ENCODE data around the gene ANO4.

The ANO4 gene

GRCh38 chr12:100991102-100991501, 196.5 kb downstream of the ANO4 start:
- DNase-seq (ENCODE audit: low read depth) = no peak

- no peak for DNase-seq (ENCODE audit: low read depth)
These were observed 197.6 kb downstream of the ANO4 start for GRCh38 chr12:100992194-100992593.

- DNase-seq (ENCODE audit: low read depth) = no peak
These were observed 199.4 kb downstream of the ANO4 start for GRCh38 chr12:100993916-100994450.

- DNase-seq (ENCODE audit: low read depth) = no peak
These were observed 200.6 kb downstream of the ANO4 start for GRCh38 chr12:100995201-100995600.

GRCh38 chr12:100995771-100996170, 201.2 kb downstream of the ANO4 start:
- no peak for DNase-seq (ENCODE audit: low read depth)

GRCh38 chr12:101001669-101002068, 207.1 kb downstream of the ANO4 start:
- DNase-seq (ENCODE audit: low read depth) = no peak

GRCh38 chr12:101002696-101003419, 208.3 kb downstream of the ANO4 start:
- no peak for DNase-seq (ENCODE audit: low read depth)

- DNase-seq (ENCODE audit: low read depth) = no peak
These were observed 210.3 kb downstream of the ANO4 start for GRCh38 chr12:101004898-101005297.

GRCh38 chr12:101009274-101009673, 214.7 kb downstream of the ANO4 start:
- no peak for DNase-seq (ENCODE audit: low read depth)

GRCh38 chr12:101010896-101011295, 216.3 kb downstream of the ANO4 start:
- DNase-seq (ENCODE audit: low read depth) = no peak

- no peak for DNase-seq (ENCODE audit: low read depth)
These were observed 219.4 kb downstream of the ANO4 start for GRCh38 chr12:101013993-101014392.

GRCh38 chr12:101015044-101015443, 220.5 kb downstream of the ANO4 start:
- no peak for DNase-seq (ENCODE audit: low read depth)

- no peak for DNase-seq (ENCODE audit: low read depth)
These were observed 224.0 kb downstream of the ANO4 start for GRCh38 chr12:101018540-101018939.

GRCh38 chr12:101019201-101019600, 224.6 kb downstream of the ANO4 start:
- no peak for DNase-seq (ENCODE audit: low read depth)

GRCh38 chr12:101019667-101020066, 225.1 kb downstream of the ANO4 start:
- DNase-seq (ENCODE audit: low read depth) = no peak

GRCh38 chr12:101021442-101021841, 226.9 kb downstream of the ANO4 start:
- no peak for DNase-seq (ENCODE audit: low read depth)

GRCh38 chr12:101021911-101022388, 227.4 kb downstream of the ANO4 start:
- DNase-seq (ENCODE audit: low read depth) = no peak

- DNase-seq (ENCODE audit: low read depth) = no peak
These were observed 232.6 kb downstream of the ANO4 start for GRCh38 chr12:101027200-101027599.

- DNase-seq (ENCODE audit: low read depth) = no peak
These were observed 233.2 kb downstream of the ANO4 start for GRCh38 chr12:101027816-101028215.

- no peak for DNase-seq (ENCODE audit: low read depth)
These were observed 243.8 kb downstream of the ANO4 start for GRCh38 chr12:101038289-101038871.

- DNase-seq (ENCODE audit: low read depth) = no peak
These were observed 245.4 kb downstream of the ANO4 start for GRCh38 chr12:101039848-101040531.

GRCh38 chr12:101040936-101041335, 246.4 kb downstream of the ANO4 start:
- no peak for DNase-seq (ENCODE audit: low read depth)

- no peak for DNase-seq (ENCODE audit: low read depth)
These were observed 247.6 kb downstream of the ANO4 start for GRCh38 chr12:101042211-101042610.
